Fibroblast of skin of abdomen (primary cell): Measurements from ENCODE around the gene COL4A4.

ENCODE experiments used
- DNase-seq: peaks from one replicate; pipeline ENCODE4 v3.0.0-alpha.2; 2013

COL4A4 gene

DNA sequence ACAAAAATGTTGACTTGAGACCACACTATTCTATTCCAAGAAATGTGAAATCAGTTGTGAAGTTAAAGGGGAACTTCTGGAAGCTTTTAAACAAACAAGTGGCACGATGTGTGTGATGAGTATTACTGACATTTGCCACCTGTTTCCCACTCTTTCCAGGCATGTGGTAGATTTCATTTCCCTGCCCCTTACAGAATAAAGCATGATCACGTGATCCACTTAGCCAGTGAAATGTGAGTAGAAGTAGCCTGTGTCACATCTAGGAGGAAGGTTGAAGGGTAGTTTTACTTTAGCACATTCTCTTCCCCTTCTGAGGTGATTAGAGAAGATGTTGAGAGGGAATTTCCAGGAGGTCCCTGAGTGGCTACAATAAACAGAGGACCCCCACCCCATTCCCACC is 3.8 kb downstream of the COL4A4 start:
- no peak for DNase-seq

DNA sequence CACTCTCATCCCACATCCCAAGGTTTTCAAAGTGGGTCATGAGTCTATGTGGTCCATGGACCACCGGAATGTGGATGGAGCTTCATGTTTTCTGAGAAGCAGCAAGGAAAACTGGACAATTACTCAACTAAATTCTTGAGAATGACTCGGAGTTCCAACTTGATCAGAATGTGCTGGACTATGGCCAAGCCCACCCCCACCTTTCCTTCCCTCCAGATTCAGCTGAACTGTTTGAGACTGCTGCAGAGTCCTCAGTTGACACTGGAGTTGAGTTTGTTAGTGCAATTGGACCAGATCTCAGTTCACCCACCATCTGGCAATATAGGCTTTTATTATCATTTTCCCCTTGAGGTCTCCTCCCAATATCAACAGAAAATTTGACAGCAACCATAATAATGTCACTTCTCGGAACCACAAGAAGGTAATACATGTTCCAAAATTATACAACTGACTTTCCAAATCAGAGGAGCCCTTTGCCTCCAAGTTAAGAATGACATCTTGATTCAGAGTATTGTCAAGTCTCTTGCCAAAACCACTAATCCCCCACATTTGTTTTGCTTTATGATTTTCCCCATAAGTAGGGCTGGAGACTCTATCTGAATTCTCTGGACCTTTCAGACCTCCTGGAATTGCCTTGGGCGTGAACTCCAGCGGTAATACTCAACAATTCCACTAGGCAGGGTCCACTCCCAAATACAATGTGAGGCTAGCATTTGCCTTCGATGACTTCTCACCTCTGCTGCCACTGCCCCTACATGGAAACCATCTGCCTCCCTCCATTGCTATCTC is 8.8 kb downstream of the COL4A4 start:
- peak; percentile 85 for DNase-seq

DNA sequence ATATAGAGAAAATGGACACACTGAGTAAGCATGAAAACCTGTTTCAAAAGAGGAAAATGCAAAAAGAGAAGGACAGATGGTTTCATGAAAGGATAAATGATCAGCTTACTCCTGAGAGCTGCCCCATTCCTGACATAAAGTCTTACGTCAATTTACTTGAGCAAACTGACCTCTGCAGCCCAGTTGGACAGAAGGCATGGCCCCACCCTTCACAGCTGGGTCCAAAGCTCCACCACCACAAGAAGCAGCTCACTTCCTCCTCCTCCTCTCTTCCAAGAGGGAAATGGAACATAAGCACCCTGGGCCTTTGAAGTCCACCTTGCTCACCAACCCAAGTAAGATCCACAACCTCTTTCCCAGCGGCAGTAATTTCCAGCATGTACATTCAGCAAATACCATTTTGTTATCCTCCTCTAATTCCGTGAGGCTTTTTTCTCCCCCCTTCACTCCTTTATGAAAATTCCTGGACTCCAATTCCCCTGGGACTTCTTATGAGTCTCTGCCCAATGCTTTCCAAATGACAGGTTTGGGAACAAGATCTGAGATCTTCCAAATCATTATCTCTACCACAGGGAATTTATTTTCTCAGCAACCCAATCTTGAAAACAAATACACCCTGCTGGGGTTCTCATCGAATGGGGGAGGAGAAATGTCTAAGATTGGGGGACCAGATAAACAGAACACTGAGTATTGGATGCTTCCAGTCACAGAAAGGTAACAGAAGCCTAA is 10.1 kb downstream of the COL4A4 start:
- no peak for DNase-seq

DNA sequence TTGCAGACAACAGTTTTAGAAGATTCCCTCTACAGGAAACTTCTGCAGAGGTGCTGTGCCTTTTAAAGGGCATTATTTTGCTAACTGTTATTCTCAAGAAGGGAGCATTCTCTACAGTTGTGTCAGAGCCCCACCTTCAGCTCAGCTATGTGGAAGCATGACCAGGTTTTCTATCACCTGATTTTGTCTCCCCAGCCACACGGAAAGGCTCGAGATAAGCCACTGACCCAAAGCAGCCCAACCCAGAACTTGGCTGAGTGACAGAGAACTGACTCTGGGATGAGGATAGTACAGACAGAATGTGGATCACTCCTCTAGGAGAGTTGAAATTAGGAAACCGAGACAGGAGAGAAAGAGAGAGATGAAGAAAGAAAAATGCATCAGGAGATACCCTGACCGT is 10.7 kb downstream of the COL4A4 start:
- DNase-seq: no peak

DNA sequence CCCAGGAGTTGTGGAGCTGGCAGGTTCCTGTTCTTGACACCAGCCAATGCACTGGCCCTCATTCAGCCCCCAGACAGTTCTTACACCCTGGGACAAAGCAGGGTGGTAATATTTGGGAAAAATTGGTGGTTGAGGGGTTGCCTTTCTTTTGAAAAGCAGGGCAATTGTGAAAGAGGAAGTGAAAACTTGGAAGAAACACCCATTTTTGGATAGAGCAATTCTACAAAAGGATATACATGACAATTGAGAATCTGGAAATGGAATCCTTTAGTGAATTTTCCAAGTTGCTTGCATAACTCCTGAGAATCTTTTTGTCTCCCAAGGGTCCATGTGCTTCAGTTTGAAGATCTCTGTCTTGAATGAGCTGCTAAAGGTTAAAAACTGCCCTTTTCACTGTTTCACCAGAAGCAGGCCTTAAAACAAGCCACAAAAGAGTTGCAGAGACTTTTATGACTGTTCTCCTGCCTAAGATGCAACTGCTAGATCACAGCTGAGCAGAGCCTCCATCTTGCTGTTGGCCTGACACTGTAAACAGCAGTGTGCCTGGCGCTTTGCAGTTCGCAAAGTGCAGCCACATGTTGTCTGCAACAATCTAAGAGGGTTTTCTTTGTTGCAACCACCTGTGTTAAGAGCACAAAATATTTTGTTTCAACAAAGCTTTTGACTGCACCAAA is 11.8 kb downstream of the COL4A4 start:
- no peak for DNase-seq

DNA sequence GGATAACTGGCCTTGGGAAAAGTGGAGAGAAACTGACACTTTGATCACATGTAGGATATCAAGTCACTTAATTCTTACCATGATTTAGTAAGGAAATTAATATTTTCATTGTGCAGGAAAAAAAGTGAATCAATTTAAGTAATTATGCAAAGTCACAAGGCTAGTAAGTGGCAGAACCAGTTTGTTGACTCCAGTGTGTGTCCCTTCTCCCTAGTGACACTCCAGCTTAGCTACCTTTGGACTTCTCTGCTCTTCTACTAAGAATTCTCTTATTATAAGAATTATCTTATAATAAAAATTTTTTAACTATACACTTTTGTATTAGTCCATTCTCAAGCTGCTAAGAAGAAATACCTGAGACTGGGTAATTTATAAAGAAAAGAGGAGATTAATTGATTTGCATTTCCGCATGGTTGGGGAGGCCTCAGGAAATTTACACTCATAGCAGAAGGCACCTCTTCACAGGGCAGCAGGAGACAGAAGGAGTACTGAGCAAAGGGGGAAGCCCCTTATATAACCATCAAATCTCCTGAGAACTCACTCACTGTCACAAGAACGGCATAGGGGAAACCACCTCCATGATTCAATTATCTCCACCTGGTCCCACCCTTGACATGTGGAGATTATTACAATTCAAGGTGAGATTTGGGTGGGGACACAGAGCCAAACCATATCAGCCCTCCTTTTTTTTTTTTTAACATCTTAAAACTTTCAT is 13.6 kb downstream of the COL4A4 start:
- no peak for DNase-seq

DNA sequence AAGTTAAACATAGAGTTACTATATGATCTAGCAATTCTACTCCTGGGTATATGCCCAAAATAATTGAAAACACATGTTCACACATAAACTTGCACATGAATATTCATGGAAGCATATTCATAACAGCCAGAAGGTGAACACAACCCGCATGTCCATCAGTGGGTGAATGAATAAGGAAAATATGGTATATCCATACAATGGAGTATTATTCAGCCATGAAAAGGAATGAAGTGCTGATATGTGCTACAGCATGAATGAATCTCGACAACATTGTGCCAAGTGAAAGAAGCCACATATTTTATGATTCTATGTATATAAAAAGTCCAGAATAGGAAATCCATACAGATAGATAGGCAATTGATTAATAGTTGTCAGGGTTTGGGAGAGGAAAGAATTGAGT is 15.9 kb downstream of the COL4A4 start:
- DNase-seq: no peak

DNA sequence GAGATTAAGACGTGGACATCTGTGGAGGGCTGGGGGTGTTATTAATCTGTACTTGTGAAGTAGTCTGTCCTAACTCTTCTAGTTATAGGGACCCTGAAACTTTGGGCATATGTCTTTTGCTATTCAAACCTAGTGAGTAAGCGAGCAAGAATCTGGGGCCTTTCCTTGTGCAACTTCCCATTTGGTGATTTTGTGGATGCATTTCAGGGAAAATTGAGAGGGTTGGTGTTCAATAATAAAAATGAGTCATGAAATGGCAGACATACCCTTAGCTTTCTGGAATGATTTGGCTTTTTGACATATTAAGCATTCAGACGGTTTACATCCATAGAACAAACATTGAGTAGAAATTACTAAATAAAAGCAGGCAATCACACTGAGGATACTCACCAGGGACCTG is 17.0 kb downstream of the COL4A4 start:
- DNase-seq: peak; percentile 65

DNA sequence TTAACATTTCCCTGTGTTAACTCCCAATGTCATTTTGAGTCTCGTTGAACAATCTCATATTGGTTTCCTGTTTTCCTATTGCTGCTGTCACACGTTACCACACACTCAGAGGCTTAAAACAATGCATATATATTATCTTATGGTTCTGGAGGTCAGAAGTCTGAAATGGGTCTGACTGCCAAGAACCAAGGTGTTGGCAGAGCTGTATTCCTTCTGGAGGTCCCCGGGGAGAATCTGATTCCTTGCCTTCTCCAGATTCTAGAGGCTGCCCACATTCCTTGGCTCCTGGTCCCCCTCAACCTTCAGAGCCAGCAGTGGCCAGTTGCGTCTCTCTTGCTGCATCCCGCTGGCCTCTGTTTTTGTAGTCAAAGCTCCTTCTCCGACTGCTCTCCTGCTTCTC is 17.5 kb downstream of the COL4A4 start:
- no peak for DNase-seq

DNA sequence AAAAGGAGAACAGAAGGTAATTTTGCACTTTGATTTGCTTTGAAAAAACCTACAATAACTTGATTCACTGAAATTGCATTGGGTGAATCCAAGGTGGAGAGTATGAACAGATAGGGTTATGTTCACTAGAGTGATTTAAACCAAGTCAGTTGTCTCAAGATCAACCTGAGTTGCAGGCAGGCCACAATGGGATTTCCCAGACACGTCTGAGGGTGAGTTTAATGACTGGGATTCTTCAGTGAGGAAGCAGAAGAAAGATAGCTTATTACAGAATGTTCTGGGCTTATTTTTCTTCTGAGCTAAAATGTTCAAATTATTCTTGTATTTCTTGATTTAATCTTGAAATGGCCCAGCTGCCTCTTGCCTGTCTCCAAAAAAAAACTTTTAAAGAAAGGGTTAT is 20.1 kb downstream of the COL4A4 start:
- no peak for DNase-seq

DNA sequence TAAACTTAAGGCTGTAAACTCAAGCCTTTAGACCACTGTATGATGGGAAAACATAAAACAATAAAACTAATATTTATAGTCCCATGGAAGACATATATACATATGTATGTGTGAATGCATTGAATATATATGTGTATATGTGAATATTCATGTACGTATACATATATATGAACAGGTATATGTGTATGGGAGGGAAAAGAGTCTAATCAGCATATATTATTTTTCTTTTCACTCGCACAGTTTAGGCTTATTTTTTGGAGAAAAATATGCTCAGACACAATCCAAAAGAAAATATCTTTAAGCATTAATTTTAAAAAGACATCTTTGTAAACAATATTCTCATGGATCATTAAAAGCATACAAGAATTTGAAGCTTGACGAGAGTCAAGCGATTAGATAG is 22.7 kb downstream of the COL4A4 start:
- no peak for DNase-seq

DNA sequence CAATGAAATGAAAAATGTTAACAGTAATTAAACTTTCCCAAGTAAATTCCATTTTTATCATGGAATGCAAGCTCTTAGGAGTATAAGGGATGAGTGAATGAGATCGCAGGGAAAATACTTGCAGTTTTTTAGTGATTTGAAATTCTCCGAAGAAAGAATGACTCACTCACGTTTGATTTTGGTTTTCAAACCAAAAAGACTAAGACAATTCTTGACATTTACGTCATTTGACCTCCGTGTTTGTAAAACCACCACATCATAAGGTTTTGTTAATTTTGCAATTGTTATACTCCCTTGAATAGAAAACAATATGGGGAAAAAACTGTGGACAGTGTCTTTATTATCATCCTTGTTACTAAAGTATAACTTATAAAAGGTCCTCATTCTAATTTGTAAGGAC is 29.4 kb downstream of the COL4A4 start:
- no peak for DNase-seq

DNA sequence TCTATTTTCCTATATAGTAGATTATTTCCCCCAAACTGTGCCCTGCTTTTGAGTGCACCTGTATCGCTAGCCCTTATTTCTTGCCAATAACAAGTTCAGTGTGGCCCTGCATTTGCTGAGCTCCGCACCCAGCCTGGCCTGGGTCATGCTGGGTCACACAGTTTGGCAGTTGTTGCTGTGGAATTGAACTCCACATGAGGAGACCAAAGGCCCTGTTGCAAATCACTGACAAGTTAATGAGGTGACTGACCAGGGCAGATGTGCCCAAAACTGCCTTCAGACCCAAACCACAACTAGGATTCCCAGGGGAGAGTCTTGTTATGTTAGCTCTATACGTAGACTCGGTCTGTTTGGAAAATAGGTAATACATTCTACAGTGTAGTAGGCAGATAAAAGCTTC is 31.0 kb downstream of the COL4A4 start:
- no peak for DNase-seq

DNA sequence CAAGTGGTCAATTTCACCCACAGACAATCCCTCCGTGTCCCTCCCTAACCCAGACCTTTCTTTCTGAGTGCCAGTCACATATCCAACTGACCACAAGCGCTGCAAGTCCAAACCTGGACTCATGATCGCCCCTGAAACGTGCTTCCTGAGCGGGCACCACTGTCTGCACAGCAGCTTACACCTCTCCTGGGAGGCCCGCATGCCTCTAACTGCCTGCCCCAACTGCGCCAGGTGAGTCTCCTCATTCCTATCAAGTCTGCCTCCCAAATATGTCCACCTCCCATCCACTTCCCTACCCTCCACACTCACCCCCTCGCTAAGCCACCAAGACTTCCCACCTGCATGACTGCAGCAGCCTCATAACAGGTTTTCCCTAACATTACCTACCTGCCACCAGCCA is 33.4 kb downstream of the COL4A4 start:
- DNase-seq: no peak

DNA sequence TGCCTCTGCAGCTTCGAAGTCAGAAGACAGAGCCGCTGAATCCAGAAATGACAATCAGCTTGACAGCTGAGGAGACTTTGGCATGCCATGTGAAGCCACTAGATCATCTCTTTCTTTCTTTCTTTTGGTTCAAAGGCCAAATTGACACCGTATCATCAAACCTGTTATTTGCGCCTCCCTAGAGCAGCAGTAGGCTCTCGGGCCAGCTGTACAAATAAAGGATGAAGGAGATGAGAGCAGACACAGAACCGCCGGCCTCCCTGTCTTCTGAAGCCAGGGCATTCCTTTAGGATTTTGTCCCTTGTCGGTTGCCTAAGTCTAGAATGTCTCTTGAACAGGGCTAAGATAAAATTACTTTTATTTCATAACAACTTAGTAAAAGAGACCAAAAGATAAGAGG is 36.8 kb downstream of the COL4A4 start:
- no peak for DNase-seq

DNA sequence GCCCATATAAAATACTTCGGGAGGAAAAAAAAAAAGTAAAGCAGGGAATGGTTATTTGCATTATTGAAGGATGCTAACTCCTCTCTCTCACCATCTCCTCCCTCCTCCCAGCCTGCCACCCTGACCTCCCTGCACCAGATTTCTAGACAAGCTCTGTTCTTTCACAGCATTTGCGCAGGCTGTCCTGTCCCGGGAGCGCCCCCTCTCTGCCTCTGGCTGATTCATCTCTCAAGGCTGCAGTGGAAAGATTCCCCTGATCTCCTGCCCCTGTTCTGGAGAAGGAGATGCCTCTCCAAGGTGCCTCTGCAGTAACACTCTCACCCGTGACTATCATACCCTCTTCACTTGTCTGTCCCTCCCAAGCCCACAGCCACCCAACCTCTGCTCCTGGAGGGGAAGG is 38.5 kb downstream of the COL4A4 start:
- no peak for DNase-seq

DNA sequence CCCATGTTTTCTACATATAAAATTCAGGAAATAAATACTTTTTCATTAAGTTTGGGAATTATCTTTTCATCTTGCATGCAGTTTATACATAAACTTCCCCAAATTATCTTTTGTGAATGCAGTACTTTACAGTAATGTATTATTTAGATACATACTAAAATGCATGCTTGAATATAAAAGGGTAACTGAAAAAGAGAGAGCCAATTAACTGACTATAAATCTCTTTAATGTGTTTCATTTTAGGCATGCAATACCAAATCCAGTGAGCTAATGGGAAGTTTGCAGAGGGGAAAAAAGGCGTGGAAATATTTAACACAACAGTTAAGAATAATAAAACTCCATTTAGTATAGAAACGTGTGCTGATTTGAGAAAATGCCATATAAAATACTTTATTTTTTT is 39.2 kb downstream of the COL4A4 start:
- DNase-seq: no peak

DNA sequence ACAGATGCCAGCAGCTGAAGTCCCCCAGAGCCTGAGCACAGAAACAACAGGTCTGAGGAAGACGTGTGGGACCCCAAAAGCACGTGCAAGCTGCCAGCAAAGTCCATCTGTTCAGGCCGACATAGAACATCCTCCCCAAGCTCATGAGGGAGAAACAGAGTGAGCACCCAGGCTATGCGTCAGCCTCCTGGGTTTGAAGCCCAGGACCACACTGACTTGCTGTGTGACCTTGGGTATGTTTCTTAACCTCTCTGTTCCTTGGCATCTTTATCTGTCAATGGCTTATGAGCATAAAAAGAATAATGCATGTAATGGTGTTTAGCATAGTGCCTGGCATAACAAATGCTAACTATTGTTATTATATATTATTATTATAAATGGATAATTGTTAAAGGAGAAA is 40.3 kb downstream of the COL4A4 start:
- no peak for DNase-seq

DNA sequence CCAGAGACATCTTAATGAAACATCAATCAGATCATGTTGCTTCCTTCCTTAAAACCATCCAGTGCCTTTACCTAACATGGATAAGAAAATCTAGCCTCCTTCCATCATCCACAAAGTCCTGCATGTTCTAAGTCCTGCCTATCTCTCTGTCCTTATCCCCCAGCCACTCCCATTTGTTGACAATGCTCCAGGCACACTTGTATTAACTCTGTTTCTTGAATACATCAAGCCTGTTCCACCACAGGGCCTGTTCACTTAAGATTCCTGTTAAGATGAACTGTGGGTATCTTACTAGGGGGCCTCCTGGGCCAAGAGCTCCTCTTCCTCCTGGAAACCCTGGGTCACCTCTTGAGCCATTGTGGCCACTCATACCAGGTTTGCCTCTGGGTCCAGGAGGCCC is 45.7 kb downstream of the COL4A4 start:
- no peak for DNase-seq

DNA sequence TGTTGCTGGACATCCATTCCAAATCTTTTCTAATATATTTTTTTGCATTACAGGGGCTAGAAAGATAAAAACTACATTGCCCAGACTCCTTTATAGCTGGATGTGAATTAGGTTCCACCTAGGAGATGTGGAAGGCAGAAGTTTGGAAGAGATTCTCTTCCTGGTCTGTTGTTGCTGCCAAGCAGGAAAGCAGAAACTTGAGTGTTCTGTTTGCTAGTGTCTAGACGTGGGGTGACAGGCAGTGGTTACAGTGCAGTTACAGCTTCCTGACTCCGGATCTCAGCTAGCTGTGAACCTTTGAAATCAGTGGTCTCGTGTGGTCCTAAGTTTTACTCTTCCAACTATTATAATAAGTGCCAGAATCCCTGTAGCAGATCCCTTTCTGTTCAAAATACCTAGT is 46.2 kb downstream of the COL4A4 start:
- DNase-seq: no peak

DNA sequence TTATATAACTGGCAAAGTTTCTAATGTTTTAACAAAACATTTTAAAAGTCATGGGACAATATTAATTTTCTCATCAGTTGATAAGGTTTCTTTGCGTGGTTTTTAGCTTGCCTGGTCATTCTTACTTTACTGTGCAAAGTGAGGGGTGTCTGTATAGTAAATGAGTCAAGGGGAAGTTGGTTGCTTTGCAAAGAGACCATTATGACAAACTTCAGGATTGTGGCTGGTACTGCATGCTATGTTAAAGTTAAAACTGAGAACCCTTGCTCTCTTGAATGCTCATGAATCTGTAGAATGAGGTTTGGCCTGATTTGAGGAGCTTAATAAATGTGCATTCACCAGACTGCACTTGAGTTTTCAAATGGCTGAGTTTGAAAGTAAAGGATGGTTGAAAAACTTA is 47.0 kb downstream of the COL4A4 start:
- DNase-seq: no peak

DNA sequence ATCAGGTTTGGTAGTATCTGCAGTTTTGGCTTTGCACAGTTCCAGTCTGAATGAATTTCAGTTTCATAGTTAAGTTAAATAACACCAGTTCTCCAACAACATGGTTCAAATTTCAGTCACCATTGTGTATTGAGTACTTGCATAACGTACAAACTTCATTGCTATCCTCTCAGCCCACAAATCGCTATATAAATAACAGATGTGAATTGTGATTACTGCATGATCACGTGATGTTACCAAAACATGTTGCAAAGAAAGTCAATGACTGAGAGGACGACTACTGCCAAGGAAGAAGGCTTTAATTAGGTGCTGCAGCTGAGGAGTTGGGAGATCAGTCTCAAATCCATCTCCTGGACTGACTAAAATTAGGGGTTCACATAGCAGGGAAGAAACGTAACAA is 48.2 kb downstream of the COL4A4 start:
- DNase-seq: peak; percentile 55
